DOHH2 (cell line): ENCODE measurements around the gene GHR.

Experiments used
- CTCF ChIP-seq: fragments of 200-600 bp; sonication (generic); IDR thresholded peaks from one replicate; pipeline ENCODE4 v1.5.1; 2014; ENCODE audit warnings: antibody characterized with exemption, mild to moderate bottlenecking, low read depth, low read length; ENCODE audit not compliant: poor library complexity, severe bottlenecking
- EZH2phosphoT487 ChIP-seq: fragments of 200-600 bp; sonication (generic); IDR thresholded peaks from 2 replicates; pipeline ENCODE4 v1.6.1; 2017; ENCODE audit warnings: borderline replicate concordance, mild to moderate bottlenecking, antibody characterized with exemption, low read length, moderate library complexity, mixed read lengths

- TF ChIP-seq CTCF, result no peak
- TF ChIP-seq EZH2phosphoT487, result no peak
Measured at GRCh38 chr5:42399702-42400101, 23.5 kb upstream of the GHR start.
